Upper lobe of left lung (tissue), 4 donors: ENCODE data around the gene XPNPEP1.

Experiments used
- EP300 ChIP-seq, 4 donors: sonication (generic); formaldehyde crosslinking; IDR thresholded peaks; one replicate each; pipeline ENCODE4 v1.5.1; 2017; ENCODE audit warnings: antibody characterized with exemption in 4 of 4, control low read depth in 2 of 4
- POLR2A ChIP-seq, 4 donors: fragments of 450-650 bp; IDR thresholded peaks; one replicate each; pipeline ENCODE4 v1.5.1; 2016 to 2017; ENCODE audit warnings: antibody characterized with exemption in 4 of 4, mild to moderate bottlenecking in 2 of 4
- POLR2AphosphoS5 ChIP-seq, 2 donors: sonication (generic); formaldehyde crosslinking; IDR thresholded peaks; one replicate each; pipeline ENCODE4 v1.5.1; 2017; ENCODE audit warnings: antibody characterized with exemption in 2 of 2
- TF ChIP-seq, protein P1 (sequence below), 6 experiments: fragments of 450-650 bp in 4 of 6; fragments of 200-600 bp in 2 of 6; sonication (generic) in 2 of 6; IDR thresholded peaks; one replicate each; pipeline ENCODE4 v1.5.1; 2016 to 2019; ENCODE audit warnings: antibody characterized with exemption in 6 of 6

DNA sequence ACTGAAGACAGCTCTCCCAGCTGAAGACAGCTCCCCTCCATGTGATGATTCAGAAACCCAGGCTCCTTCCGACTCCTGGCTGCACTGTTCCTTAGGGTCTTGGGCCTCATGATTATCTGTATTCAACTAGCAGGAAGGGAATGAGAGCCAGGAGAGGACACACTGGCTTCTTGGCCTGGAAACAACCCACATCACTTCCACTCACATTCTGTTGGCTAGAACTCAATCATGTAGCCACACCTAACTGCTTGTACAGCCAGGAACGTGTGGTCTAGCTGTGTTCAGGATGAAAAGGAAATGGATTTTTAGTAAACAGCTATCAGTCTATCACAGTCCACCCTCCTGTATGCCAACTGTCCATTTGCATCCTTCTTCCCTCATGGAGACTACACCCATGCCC, 30.5 kb upstream of the XPNPEP1 start:
- TF ChIP-seq, protein P1, sequence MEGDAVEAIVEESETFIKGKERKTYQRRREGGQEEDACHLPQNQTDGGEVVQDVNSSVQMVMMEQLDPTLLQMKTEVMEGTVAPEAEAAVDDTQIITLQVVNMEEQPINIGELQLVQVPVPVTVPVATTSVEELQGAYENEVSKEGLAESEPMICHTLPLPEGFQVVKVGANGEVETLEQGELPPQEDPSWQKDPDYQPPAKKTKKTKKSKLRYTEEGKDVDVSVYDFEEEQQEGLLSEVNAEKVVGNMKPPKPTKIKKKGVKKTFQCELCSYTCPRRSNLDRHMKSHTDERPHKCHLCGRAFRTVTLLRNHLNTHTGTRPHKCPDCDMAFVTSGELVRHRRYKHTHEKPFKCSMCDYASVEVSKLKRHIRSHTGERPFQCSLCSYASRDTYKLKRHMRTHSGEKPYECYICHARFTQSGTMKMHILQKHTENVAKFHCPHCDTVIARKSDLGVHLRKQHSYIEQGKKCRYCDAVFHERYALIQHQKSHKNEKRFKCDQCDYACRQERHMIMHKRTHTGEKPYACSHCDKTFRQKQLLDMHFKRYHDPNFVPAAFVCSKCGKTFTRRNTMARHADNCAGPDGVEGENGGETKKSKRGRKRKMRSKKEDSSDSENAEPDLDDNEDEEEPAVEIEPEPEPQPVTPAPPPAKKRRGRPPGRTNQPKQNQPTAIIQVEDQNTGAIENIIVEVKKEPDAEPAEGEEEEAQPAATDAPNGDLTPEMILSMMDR (IDR thresholded peaks at IDR 0.05): no peak
- TF ChIP-seq POLR2AphosphoS5 (IDR thresholded peaks at IDR 0.05) (no peak), POLR2A (IDR thresholded peaks at IDR 0.05) (no peak), EP300 (IDR thresholded peaks at IDR 0.05) (no peak)
